Choroid plexus epithelial cell (primary cell): ENCODE measurements around the gene RBMS1.

Source experiments
- DNase-seq: peaks from one replicate; pipeline ENCODE4 v3.0.0-alpha.2; 2010; ENCODE audit warnings: low read depth
- H3K4me3 ChIP-seq: 2 replicates; pipeline ENCODE4 v1.5.1; 2011; ENCODE audit warnings: low read depth, mild to moderate bottlenecking, control low read depth, low read length, moderate library complexity
- CTCF ChIP-seq: conservative IDR thresholded peaks from 2 replicates; pipeline ENCODE4 v1.5.1; 2011; ENCODE audit warnings: low read depth, mild to moderate bottlenecking, control low read depth, inconsistent platforms, low read length, moderate library complexity

The RBMS1 gene

GRCh38 chr2:160308915-160309314 is 184.7 kb downstream of the RBMS1 start:
- H3K4me3 ChIP-seq, result no peak overlapping the region
- DNase-seq, result peak; percentile 79
- no peak for TF ChIP-seq CTCF

GRCh38 chr2:160308476-160308875 is 185.1 kb downstream of the RBMS1 start:
- no peak for DNase-seq
- H3K4me3 ChIP-seq, result no peak overlapping the region
- TF ChIP-seq CTCF, result no peak

GRCh38 chr2:160306985-160307384 is 186.6 kb downstream of the RBMS1 start:
- no peak overlapping the region for H3K4me3 ChIP-seq
- no peak for TF ChIP-seq CTCF
- peak; percentile 74 for DNase-seq

GRCh38 chr2:160305081-160305750 is 188.4 kb downstream of the RBMS1 start:
- DNase-seq, result peak; percentile 75
- no peak overlapping the region for H3K4me3 ChIP-seq
- TF ChIP-seq CTCF, result no peak

- no peak overlapping the region for H3K4me3 ChIP-seq
- no peak for DNase-seq
- no peak for TF ChIP-seq CTCF
Observed at GRCh38 chr2:160303527-160303926, 190.1 kb downstream of the RBMS1 start.

GRCh38 chr2:160303076-160303475 is 190.5 kb downstream of the RBMS1 start:
- H3K4me3 ChIP-seq, result no peak overlapping the region
- no peak for DNase-seq
- TF ChIP-seq CTCF, result no peak

GRCh38 chr2:160301420-160301819 is 192.2 kb downstream of the RBMS1 start:
- DNase-seq, result no peak
- TF ChIP-seq CTCF, result no peak
- no peak overlapping the region for H3K4me3 ChIP-seq
